HG03108 (cell line): ENCODE measurements around the gene CHP2.
A peak's percentile ranks its signal among the peaks of the same experiment; 100 is the strongest.

Source experiments
- ATAC-seq: cut with Tn5 transposase; IDR thresholded peaks from one replicate; pipeline ENCODE4 v1.9.1; 2021; ENCODE audit warnings: moderate library complexity; ENCODE audit not compliant: unreplicated experiment

Gene CHP2

DNA sequence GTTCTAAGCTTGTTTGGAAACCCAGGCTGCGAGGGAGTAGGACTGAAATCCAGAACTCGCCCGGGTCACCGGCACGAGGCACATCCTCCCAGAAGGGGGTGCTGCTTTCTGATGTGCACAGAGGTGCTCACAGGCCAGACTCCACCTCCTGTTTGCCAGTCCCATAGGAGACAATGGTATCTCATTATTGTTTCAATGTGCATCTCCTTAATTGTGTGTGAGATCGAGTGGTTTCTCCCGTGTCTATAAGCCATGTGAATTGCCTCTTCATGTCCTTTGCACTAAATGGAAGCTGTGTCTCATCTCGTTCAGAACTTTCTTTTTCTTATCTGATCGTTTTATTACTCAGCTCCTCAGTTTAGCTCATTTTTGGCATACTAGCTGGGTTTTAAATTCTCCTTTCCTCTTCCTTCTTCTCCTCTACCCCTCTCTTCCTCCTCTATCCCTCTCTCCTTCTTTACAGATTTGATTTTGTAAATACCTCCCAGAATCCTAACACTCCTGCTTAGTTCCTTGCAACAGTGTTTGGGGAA, 48.8 kb downstream of the CHP2 start:
- ATAC-seq = peak; percentile 86

GRCh38 chr16:23807028-23807427, 52.2 kb downstream of the CHP2 start:
- no peak for ATAC-seq
